Measurements from ENCODE around the gene TNK1. TPM values are rescaled to one million over a fixed set of nuclear protein-coding genes. Genes with fewer than 3 reads are reported as not detected.

Gene TNK1
- total RNA-seq, 1 experiment from 2014 or later: 16.8 TPM

- TF ChIP-seq CTCF (IDR thresholded peaks at IDR 0.05 in 2 of 3, conservative IDR thresholded peaks at IDR 0.05 in 1 of 3; ENCODE audit: borderline replicate concordance in 1 of 3, insufficient read depth in 1 of 3, low read depth in 2 of 3, low read length in 2 of 3): no peak
- no peak for TF ChIP-seq FOSL1 (IDR thresholded peaks at IDR 0.05; ENCODE audit: low read depth)
Observed at GRCh38 chr17:7421186-7421585, 40.3 kb downstream of the TNK1 start (continued).

GRCh38 chr17:7423679-7424078 lies 42.8 kb downstream of the TNK1 start:
- Histone ChIP-seq H3K36me3 (ENCODE audit: control insufficient read depth in 1 of 2, insufficient read depth in 2 of 2, low read length in 2 of 2) (no peaks in the 10 kb centered on the region), H3K79me2 (ENCODE audit: insufficient read depth, low read length) (no peaks in the 10 kb centered on the region), H3K9ac (ENCODE audit: low read length) (no peak overlapping the region), H3K27me3 (ENCODE audit: insufficient read depth, low read length) (no peaks in the 10 kb centered on the region), H3K4me1 (ENCODE audit: control insufficient read depth in 1 of 2, insufficient read depth in 2 of 2, low read length in 2 of 2) (no peaks in the 10 kb centered on the region), H3K4me3 (replicated peaks in 1 of 2; ENCODE audit: low read depth in 1 of 2, low read length in 2 of 2) (no peak overlapping the region), H3K27ac (ENCODE audit: low read depth, low read length) (no peak overlapping the region), H4K20me1 (ENCODE audit: insufficient read depth) (no peaks in the 10 kb centered on the region), H3K4me2 (ENCODE audit: low read length) (no peak overlapping the region), H3K9me2 (ENCODE audit: insufficient read depth) (no peaks in the 10 kb centered on the region), H3K9me3 (ENCODE audit: control insufficient read depth in 1 of 2, insufficient read depth in 1 of 2, low read depth in 1 of 2, low read length in 2 of 2) (no peaks in the 10 kb centered on the region), H2AFZ (ENCODE audit: low read depth, low read length, poor library complexity, severe bottlenecking) (no peak overlapping the region)
- DNase-seq (ENCODE audit: low read depth, low spot score) (no peak), ATAC-seq (no peak)
- ChIA-PET RAD21 (ENCODE audit: low non-redundant PET in 1 of 2, low total read pairs in 2 of 2, uncharacterized antibody in 2 of 2, unreplicated experiment in 2 of 2) (no interaction called here), CTCF (no interaction called here), POLR2A (no interaction called here)
- intact Hi-C loops (cut with micrococcal nuclease): no loop called here
- no TSS peak for BruUV-seq (replicated peaks)
- TF ChIP-seq EZH2phosphoT487 (IDR thresholded peaks at IDR 0.05; ENCODE audit: borderline replicate concordance) (no peak), ZFX (IDR thresholded peaks at IDR 0.05) (no peak), SIN3A (IDR thresholded peaks at IDR 0.05; ENCODE audit: low read depth) (no peak), JUND (IDR thresholded peaks at IDR 0.05) (no peak), SP1 (IDR thresholded peaks at IDR 0.05; ENCODE audit: low read depth) (no peak), EGR1 (IDR thresholded peaks at IDR 0.05; ENCODE audit: low read depth) (no peak), CTCF (IDR thresholded peaks at IDR 0.05 in 2 of 3, conservative IDR thresholded peaks at IDR 0.05 in 1 of 3; ENCODE audit: borderline replicate concordance in 1 of 3, insufficient read depth in 1 of 3, low read depth in 2 of 3, low read length in 2 of 3) (no peak), ELF1 (IDR thresholded peaks at IDR 0.05; ENCODE audit: borderline replicate concordance, low read depth) (no peak), POLR2A (IDR thresholded peaks at IDR 0.05; ENCODE audit: borderline replicate concordance, extremely low read depth, insufficient read depth, insufficient read length) (no peak), SRF (IDR thresholded peaks at IDR 0.05; ENCODE audit: low read depth) (no peak), CBX3 (IDR thresholded peaks at IDR 0.05; ENCODE audit: low read depth) (no peak)

Measured in HCT116 (cell line).